SHP77 (cell line): ENCODE results near the gene STARD7.
A peak's percentile ranks its signal among the peaks of the same experiment; 100 is the strongest.
"Not testable (repeated sequence)": the region's sequence is repeated elsewhere in the genome, so short reads cannot be mapped to it uniquely, and the experiment has no call there.

ENCODE experiments used
- DNase-seq, 2 experiments: peaks; one replicate each; lab custom pipeline; 2025; lab: John Stamatoyannopoulos, UW

STARD7 gene

DNA sequence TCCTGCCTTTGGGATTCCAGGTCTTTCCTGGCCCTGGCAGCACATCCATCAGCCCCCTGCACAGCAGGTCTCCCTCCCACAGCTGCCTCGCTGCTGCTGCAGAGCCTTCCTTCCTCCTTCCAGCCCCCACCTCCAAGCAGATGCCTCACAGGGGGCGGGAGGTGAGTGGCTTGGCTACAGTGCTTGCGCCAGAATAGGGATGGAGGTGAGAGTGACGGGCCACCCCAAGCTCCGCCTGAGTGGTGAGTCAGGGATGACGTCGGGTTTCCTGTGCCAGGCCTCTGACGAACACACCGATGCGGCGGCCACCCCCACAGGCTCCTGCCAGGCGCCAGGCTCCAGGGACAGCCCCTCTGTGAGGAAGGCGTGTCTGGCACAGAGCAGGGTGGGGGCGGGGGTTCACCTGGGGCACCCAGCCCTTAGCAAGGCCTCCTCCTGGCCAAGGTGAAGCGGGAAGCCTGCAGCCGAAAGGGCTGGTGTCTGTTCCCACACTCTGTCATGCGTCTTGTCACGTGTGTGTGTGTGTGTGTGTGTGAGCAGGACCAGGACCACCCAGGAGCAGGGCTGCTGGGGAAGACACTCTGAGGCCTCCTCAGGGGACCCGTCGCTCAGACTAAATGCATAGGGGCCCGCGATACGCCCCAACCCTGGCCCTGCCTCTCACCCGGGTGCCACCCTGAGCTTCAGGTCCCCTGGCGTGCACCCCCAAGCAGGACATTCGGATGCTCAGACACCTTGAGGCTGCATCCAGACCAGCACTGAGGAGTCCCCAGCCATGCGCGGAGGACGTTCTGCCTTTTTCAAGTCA, 60.0 kb downstream of the STARD7 start:
- peak; percentile 71 to 86 for DNase-seq

- DNase-seq = no peak
Observed at GRCh38 chr2:96147593-96148201, 60.9 kb downstream of the STARD7 start.

DNA sequence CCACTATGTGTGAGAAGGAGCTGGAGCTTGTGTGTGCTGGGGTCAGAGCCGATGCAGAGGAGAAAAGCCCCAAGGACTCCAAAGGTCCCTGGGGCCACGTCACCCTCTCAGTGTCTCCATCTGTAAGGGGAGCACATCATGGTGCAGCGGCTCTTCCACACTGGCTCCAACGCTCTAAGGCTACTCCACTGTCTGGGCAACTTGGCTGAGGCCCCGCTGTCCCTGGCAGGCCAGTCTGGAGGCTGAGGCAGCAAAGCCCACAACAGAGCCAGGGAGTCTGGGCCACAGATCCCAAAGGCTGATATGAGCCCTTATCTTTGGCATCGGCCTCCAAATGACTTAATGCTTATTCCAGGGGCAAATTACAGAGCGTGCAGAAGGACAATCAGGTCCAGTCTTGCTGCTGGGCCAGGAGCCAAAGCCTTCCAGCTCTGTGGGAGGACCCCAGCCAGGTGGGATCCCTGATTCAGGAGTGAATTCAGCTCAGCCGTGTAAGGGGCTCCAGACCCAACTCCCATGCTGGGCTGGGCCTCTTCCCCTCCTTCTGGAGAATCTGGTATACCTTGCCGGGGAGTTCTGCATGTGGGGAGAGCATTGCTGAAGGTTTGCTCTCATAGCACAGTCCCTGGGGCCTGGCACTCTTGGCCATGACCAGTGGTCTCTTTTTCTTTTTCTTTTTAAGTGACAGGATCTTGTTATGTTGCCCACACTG, 61.6 kb downstream of the STARD7 start:
- no peak for DNase-seq

GRCh38 chr2:96146153-96146880, 62.3 kb downstream of the STARD7 start:
- DNase-seq = no peak

DNA sequence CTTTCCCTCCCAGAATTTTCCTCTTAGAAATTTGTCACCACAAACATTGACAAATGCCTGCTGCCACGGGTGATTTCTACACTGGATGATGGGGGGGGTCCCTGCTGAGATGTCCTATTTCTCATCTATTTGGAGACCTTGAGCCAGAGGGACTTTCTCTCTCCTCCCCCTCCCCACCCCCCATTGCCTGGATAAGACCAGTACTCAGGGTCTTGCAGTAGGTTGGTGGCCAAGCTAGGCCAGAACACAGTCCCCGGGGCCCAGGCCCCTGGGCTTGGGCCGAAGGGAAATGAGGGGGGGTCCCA, 62.8 kb downstream of the STARD7 start:
- no peak for DNase-seq

GRCh38 chr2:96145036-96145847, 63.4 kb downstream of the STARD7 start, which contains the start of gene DUSP2:
Gene DUSP2, minus strand, starts transcription at chr2:96145440. Its CDS starts 86 bp downstream, at chr2:96145354.
- no peak for DNase-seq

DNA sequence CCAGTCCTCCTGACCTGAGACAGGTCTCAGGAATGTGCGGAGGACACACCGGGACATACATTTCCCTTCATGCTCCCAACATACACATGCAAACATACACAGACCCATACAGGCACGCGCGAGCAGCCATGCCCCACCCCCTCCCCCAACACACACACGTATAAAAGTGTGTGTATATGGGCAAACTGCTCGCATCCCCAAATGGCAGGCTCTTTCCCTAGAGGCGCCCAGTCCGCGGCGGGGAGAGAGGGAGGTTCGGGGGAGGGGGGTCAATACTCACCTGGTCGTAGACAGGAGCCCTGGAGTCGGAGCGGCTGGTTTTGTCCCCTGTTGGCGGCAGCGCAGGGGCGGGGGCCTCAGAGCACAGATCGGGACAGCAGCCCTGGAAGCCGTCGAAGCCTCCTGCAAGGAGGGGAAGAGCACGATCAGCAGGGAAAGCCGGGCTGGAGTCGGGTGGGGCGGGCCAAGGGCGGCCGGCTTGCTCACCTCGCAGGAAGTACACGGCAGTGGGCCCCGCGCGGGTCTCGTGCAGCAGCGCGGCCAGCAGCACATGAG, 64.1 kb downstream of the STARD7 start:
- no peak for DNase-seq

- peak; percentile 22 to 71 for DNase-seq
Observed at GRCh38 chr2:96143848-96144480, 64.7 kb downstream of the STARD7 start.

GRCh38 chr2:96143231-96143847, 65.3 kb downstream of the STARD7 start:
- DNase-seq = no peak

DNA sequence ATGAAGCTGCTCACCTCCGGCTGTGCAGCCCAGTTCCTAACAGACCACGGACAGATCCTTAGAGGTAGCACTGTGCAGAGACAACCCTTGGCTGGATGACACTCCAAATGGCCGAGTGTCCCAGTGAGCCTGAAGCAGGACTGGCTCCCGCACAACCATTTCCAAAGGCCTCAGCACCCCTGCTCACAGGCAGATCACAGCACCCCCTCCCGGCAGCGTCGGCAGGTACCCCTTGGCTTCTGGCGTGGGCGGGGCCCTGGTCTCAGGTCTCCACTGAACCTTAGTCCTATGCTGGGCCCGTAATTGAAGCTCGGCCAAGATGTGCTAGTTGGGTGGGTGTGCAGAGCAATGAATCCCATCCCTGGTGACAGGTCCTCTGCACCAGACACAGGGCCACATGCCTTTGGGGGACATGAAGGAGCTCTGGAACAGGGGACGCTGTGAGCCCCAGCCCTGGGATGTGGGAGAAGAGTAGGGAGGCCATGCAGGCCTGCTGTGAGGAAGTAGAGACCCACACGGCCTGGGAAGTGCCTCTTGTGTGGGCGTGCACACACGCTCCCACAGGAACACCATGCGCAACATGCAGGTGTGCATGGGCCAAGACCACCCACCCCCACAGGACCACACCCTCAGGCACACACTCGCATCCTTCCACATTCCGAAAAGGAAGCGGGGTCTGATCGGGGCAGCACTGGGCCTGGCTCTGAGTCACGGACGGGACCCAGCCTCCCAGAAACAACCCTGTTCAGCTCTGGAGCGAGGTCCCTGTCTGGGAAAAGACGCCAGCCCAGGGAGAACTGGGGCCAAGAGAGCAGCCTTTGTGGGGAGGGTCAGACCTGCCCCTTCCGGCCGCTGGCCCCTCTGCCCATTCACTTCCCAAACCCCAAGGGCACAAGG, 66.2 kb downstream of the STARD7 start:
- no peak for DNase-seq

GRCh38 chr2:96141624-96141967, 67.0 kb downstream of the STARD7 start:
- DNase-seq = not testable (repeated sequence)

DNA sequence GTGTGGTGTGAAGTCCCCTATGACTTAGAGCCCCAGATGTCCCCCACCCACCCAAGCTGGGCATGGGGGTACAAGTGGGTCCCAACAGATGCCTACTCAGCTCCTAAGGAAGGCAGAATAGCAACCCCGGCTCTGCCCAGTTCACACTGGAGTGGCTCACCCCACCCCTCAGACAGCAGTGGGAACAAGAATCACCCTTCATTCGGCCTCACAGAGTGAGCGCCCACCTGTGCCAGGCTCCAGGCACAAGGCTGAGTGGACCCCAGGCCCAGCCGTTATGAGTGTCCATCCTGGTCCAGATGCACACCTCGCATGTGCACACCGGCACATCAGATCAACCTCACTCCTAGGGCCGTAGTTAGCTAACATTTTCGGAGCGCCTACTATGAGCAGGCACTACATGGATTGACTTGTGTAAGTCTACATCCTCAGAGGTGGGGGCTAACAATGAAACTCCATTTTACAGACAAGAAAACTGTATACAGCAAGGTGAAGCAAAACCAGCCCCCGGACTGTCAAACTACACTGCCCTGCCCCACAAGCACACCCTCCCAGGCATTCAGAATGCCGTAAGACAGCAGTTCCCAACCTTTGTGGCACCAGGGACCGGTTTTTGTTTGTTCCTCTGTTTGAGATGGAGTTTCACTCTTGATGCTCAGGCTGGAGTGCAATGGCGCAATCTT, 67.5 kb downstream of the STARD7 start:
- DNase-seq = no peak

DNA sequence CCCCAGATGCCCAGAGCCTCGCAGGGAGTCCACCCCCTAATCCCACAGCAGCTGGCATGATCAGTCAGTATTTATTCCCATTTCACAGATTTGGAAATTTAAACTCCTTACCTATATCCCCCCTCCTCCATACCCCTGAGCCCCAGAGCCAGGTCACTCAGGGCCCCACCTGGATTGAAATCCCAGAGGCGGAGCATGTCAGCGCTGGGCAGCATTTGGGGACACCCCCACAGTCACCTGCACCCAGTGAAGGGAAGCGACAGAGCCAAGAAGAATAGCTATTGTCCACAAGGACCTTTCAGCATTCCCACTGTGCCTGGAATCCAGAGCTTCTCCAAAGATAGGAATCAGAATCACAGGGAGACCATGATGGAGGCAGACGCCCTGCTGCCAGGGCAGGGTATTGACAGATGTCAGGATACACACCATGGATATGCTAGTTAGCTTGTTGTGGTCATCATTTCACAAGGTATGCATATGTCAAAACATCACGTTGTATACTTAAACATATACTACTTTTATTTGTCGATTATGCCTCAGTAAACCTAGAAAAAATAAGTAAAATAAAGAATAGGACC, 69.4 kb downstream of the STARD7 start:
- no peak for DNase-seq

DNA sequence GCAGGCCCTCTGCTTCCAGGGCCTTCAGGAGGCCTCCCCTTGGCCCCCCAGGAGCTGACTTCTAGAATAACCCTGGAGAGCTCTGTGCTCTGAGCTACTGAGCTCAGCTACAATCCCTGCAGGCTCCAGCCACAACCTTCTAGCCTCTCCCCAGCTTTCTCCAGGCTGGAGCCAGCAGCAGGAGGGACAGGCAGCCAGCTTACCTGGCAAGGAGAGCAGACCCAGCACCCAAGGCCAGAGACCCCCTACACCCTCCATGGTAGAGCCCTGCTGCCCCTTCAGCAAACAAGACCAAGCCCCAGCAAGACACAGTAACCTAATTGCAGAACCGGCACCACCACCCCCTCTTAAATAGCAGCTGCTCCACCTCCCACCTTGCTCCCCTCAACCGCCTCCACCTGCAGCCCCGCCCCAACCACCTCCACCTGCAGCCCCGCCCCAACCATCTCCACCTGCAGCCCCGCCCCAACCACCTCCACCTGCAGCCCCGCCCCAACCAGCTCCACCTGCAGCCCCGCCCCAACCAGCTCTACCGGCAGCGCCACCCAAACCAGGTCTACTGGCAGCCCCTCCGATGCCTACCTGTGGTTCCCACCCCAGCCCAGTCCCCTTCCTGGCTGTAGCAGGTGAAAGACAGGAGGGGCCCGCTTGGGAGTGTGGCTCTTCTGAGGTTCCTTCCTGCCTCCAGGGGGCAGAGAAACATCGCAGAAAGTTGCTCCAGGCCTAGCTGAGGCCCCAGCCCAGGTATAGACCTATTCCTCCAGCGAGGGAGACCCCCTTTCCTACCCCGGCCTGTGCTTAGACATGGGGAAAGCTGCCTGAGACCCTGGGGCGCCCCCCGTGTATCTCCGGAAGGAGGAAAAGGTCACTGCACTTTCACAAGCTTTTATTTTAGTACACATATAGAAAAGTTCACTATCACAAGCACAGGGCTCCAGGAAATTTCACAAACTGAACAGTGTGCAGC, 70.2 kb downstream of the STARD7 start, which contains the start of gene ASTL:
ASTL (minus strand) TSS at position 324 of the 967 bp plus-strand sequence; CDS start at position 258, 66 bp downstream.
- peak in 1 of 2 experiments; percentile 45 for DNase-seq

- no peak for DNase-seq
Observed at GRCh38 chr2:96137321-96138178, 71.1 kb downstream of the STARD7 start.

DNA sequence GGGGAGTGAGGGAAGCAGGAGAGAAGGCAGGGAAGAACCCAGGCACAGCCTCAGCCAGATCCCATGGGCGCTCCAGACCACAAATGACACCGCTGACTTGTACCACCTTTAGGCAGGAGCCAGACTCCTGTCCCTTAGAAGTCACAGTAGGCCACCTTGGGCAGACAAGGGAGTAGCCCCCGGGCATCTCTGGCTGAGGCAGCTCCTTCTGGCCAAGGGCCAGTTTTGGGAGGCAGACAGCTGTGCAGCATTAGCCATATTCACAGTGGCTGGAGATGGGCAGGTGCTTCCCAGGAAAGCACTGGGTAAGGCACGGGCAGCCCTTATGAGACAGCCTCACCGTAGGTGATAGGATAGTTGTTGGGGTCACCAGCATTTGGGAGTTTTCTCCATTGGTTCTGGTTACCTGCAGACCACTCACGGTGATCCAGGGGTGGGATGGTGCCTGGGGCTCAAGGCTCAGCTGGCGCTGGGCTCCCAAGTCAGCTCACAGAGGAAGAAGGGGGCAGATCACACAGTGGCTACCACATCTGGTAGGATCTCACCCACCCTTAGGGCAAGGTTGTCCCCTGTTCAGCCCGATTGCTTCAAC, 72.4 kb downstream of the STARD7 start:
- peak; percentile 19 to 23 for DNase-seq
